ENCODE measurements around the gene IGF2R.

Gene IGF2R

DNA sequence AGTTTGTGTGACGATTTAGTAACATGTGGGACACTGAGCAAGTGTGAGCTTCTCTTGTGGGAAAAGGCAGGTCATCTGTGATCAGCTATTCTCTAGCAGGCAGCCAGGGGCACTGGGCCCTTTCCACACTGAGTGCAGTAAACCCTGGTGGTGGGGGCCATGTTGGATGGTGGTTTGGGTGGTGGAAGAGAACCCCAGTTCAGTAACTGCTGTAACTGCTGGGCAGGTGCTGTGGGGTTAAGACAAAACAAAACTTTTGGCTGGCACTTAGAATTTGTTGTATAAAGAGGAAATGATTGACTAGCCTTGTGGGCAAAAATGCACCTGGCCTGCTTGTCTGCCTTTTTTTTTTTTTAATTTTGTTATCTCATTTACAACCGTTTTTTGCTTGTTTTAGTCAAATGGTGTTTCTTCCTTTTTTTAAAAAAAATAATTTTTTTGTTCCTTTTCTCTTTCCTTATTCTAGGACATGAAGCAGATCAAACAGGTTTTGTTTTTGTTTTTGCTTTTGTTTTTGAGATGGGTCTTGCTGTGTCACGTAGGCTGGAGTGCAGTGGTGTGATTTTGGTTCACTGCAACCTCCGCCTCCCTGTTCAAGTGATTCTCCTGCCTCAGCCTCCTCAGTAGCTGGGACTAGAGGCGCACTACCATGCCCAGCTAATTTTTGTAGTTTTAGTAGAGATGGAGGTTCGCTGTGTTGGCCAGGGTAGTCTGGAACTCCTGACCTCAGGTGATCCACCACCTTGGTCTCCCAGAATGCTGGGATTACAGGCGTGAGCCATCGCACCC, 59.8 kb downstream of the IGF2R start:
- DNase-seq = no peak

DNA sequence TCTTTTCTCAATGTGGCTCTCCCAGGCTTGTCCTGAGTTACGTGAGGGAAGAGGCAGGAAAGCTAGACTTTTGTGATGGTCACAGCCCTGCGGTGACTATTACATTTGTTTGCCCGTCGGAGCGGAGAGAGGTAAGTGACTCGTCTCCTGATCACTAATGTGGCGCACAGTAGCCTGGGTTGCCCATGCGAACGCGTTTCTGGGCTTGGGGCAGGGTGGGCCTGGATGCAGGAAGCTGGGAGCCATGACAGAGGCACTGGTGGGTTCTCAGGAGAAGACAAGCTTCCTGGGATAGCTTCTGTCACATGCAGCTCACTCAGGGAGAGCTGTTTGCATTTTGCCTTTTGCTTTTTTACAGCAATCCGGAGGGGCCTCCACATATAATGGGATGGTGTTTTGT, 60.6 kb downstream of the IGF2R start:
- no peak for DNase-seq

DNA sequence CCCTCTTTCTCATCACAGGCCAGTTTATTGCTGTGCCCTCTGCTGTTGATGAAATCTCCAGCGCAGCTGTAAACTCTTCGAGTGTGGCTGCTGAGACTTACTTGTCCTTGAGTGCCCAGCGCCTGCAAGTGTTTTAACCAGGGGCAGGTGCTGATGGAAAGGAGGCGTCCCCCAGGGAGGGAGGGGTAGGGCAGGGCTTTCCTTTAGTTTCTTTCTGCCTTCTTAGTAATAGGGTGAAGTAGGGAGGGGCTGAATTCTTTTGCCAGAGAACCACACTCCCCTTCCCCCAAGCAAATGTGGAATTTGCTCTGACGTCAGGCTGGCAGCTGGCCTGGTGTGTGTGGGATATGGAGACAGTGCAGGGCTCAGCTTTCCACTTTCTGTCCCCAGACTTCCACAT, 61.2 kb downstream of the IGF2R start:
- DNase-seq = peak; percentile 97

DNA sequence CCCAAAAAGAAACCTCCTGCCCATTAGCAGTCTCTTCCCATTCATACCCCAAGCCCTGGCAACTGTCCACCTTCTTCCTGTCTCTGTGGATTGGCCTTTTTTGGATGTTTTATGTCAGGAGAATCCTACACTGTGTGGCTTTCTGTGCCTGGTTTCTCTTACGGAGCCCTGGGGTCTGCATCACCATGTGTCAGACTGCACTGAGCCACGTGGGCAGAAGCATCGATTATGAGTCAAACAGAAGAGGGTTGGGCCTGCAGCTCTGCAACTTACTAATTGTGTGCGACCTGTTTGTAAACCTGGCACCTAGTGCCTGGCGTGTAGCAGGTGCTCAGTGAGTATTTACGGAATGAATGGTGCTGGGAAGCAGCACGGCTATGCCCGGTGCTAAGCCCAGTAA, 62.6 kb downstream of the IGF2R start:
- DNase-seq = peak; percentile 32

DNA sequence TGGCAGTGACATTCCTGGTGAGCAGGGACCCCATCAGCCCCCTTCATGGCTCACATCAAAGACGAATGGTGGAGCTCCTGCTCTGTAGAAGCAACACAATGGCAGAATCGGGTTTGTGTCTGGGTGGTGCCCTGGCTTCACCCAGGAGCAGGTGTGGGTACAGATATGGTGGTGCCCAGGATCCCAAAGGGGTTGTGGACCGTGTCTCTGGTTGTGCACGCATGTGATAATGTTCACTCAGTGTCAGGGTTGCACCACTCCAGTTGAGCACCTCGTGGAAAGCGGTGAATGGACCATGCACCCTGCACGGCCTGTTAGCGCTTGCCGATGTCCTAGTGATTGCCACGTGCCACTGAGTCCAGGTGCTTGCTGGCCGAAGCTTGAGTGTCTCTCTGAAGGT, 63.0 kb downstream of the IGF2R start:
- DNase-seq = no peak

DNA sequence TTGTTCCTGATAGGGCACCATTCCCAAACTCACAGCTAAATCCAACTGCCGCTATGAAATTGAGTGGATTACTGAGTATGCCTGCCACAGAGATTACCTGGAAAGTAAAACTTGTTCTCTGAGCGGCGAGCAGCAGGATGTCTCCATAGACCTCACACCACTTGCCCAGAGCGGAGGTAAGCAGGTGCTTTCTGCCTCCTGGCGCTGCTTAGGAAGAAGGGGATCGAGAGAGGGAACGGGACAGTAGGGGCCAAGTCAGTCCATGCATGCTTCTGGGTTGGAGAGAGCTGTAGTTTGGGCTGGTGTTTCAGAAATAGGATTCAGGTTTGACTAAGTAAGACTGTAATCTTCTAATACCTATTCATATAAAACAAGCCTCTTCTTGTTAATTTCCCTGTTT, 63.7 kb downstream of the IGF2R start:
- DNase-seq = no peak

DNA sequence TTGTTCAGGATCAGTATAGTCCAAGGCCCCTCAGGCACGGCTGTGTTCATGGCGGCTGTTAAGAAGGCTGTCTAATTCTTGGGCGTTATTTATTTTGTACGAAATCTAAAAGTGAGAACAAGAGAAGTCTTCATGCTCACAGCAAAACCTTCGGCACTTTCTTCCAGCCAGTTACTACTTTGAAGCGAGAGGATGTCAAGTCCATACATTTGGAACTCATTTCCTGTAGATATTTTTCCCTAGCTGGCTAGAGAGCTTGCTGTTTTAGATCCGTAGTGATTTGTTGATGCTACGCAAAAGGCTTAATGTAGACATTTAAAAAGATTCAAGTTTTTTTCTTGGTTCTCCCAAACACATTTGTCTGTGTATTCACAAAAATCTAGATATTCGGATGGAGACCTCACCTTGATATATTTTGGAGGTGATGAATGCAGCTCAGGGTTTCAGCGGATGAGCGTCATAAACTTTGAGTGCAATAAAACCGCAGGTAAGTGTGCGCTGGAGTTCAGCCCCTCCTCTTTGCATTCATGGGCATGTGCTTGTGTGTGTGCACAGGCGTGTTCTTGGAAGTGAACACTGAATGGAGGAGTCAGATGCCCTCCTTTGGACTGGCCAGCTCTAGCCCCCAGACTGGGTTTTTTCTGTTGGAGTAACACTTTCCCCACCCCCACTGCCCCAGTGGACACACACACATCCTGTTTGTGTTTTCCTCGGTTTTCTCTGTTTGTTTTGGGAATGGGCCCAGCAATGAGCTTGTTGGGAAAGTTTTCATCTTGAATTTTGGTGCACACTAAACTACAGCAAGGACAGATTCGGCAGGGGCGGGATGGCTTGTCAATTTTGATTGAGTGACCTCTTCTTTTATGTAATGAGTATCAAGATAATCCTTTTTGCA, 65.4 kb downstream of the IGF2R start:
- DNase-seq = peak; percentile 18

DNA sequence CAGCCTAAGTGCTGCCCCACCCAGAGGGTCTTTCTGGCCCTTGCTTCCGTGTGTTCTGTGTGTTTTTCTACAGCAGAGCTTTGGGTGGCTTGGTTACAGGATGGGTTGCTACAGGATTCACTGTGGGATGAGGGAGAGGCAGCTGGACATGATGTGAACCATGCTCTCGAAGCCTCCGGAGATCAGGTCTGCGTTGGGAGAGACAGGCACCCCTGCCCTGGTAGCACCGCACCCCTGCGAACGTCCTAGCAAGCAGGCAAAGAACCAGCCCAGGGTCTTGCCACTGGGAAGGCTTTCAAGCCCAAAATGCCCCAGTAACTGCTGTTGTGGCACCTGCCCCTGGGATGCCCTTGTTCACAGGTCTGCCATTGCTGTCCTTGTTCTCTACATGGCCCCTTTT, 66.4 kb downstream of the IGF2R start:
- DNase-seq = no peak

DNA sequence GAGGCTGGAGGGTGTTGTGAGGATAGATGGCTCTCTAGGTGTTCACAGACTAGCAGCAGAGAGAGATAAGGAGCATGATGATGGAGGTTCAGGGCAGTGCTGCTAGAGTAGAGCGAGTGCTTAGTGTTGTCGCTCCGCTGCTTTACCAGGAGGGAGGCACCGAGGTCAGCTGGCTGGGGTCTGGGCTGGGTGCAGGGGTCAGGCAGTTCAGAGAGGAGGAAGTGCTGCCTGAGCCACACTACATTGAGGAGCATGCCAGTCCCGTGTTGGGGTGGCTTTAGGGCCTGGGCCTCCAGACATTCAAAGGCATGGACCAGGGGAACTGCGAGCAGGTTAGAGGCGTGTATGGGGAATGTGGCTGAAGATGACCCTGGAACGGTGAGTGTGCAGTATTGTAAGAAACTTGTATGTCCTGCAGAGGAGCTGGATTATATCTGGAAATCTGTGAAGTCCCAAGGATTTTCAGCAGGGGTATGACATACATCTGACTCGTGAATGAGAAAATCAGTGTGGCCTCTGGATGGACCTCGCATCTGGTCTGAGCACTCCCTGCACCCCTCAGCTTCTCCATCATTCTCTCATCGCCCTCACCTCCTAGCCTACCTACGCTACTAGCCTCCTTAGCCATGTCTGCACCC, 66.9 kb downstream of the IGF2R start:
- DNase-seq = no peak

DNA sequence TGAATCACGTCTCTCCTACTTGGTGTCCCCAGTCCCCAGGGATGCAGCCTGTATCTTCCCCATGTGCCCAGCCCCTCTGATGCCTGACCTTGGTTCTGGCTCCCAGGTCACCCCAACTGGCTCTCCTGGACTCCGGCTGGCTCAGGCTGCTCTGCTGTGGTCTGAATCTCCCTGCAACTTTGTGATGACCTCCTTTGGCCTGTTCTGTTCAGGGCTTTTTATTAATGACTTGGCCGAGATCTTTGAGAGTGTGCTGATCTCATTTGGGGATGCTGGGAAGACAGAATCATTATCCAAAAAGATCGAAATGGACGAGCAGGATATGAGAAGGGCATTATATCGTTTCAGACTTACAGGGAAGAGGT, 67.4 kb downstream of the IGF2R start:
- DNase-seq = no peak

DNA sequence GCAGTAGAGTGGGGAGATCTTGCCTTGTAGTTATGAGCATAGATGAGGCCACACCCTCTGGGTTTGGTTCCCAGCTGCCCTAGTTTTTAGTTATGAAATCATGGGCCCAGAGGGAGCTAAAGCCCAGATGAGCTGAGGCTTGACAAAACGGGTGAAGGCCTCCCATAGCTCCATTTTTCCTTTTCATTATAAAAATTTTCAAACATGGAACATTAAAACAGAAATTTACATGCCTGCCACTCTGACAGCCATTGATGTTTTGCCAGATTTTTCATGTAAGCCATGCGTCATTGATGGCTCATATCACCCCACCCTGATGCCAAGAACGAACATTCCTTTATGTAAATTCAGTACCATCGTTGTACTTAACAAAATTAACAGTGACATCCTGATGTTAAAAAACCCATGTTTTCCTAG, 67.9 kb downstream of the IGF2R start:
- peak; percentile 82 for DNase-seq

DNA sequence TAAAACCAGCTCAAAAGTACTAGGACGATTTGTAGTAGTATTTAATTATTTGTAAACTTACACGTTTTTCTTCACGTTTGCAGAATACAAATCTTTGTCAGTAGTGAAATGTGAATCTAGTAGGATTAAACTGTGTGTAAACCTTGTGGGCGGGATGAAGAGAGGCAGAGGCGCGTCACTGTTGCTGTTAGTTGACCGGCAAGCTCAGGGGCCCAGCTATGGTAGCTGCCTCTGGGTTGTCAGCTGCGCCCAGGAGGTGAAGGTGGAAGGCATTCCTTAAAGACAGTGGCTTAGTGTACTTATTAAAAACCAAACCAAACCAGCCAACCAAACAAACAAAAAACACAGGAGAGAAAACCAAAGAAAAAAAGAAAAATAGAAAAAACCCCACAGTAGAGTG, 69.6 kb downstream of the IGF2R start:
- no peak for DNase-seq

DNA sequence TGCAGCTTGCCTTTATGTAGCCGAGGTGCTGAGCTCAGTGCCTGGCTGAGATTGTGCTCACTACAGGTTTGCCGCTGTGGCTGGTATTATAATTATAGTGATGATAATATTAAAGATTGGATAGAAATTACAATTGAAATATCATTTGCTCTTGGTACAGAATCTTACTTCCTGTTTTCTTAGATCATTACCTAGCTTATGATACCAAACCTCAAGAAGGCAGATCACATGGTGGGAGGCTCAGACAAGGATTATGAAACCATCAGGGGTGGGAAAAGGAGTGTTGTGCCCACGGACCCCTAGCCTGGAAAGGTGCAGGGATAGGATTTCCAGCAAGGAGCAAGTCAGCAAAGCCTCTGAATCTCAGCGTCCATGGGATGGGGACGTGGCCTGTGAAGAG, 70.6 kb downstream of the IGF2R start:
- DNase-seq = no peak

DNA sequence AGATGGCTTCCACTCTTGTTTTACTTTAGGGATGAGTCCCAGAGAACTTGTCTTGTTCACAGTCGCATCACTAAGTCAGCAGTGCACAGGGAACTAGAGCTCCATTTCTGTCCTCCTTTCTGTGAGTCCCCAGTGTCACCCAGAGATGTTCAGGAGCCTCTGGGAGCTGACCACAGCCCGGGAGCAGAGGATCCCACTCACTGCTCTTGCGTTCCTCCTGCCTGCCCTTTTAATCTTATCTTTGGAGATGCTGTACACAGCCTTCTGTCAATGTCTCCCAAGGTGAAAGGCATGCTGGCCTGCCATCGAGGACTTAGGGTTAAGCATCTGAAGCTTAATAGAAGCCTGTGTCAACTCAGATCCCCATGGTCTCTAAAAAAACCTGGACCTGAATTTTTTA, 71.2 kb downstream of the IGF2R start:
- no peak for DNase-seq

DNA sequence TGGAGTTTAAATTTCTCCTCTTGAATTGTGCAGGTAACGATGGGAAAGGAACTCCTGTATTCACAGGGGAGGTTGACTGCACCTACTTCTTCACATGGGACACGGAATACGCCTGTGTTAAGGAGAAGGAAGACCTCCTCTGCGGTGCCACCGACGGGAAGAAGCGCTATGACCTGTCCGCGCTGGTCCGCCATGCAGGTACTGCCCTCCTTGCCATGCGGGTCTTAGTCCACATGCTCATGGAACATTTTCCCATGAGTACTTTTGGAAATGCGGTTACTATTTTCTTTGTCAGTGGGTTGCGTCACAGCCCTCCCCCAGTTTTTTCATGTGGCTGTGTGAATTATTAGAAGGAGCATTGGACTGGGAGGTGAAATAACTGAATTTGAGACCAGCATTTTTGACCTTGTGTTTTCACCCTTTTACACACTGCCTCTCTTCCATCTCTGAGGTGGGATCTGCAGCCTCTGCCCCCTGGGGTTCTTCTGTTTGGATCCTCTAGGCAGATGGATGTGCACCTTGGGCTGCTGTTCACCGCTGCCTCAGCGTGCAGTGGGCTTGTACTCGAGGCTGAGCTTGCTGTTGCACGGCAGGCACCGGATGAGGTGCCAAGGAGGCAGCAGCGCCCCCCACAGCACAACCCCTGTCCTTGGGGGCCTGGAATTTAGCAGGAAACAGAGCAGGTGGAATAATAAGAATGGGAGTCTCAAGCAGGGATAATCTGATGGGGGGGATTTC, 71.8 kb downstream of the IGF2R start:
- DNase-seq = no peak

DNA sequence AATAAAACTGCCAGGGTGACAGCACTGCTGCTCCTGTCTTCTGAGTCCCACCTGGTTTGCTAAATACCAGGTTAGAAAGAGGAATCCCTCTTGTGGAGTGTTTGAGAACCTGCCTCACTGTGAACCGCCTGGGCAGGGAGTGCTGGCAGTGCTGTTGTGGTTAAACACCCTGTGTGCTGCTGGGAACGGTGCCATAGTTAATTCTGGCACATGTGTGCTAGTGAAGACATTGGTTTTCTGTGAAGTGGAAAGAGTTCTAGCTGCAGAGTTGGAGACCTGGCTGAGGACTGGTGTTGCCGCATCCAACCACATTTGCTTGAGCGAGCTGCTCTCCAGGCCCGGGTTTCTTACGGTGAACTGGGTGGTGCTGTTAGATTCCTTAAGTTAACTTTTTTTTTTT, 72.7 kb downstream of the IGF2R start:
- peak; percentile 72 for DNase-seq

DNA sequence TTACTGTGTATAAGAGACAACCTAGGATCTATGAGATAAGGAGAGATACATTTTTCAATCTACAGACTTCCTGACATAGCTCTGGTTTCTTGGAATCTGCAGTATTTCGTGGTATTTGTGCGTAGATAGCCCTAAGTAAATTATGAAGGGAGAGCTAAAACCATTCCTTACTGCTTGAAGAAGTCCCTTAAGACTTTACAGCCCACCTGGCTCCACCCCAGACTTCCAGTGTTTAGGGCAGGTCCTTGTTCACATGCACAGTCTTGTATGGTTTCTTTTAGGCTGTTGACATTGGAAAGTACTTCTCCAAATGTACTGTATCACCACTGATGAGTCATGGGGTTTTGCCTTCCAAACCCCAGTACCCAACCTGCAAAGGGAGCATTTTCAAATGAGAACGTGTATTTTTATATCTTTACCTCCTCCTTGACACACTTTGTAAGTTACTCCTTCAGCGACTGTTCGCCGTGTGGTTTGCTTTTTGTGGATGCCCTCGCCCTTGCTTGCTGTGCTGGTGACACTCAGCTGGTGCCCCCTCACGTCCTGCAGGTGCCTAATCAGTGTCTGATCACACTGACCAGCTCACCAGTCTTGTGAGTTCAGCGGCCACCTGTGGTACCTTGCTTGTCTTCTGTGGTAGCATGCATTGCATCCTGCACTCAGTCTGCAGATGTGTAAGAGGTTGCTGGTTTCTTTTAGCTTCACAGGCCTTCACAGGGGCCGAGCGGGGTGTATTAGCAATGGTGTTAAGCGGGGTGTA, 73.3 kb downstream of the IGF2R start:
- DNase-seq = peak; percentile 62

DNA sequence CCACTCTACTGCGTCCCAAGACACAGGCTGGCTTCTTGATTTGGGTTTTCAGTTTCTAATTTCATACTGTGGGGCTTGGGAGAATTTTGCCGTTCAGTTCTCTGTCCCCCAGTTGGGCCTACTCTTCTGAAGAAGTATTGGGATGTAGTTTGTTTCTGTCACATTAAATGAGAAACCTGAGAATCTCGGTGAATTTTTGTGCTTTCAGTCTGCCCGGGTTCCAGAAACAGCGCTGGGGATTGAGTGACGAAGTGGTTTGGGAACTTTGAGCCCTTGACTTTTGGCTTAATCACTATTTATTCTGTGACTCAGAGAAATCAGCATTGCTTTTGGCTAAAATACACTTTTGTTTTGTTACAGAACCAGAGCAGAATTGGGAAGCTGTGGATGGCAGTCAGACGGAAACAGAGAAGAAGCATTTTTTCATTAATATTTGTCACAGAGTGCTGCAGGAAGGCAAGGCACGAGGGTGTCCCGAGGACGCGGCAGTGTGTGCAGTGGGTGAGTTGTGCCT, 74.0 kb downstream of the IGF2R start:
- peak; percentile 83 for DNase-seq

DNA sequence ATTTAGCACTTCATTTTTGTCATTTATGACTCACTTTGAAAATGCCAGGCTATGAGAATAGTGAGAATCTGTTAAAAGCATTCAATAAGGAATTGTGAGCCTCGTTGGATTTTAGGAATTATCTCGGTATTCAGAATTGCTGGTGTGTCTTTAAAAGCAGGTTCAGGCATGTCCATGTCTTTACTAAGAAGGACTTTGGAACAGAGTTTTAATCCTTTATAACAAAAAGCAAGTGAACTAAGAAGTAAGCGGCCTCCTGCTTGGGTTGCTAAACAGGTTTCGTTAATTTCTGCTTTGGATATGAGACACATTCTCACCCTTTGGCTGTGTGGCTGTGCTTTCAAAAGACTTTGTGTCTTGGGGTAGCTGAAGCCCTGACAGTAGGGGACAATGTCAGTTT, 74.9 kb downstream of the IGF2R start:
- no peak for DNase-seq

DNA sequence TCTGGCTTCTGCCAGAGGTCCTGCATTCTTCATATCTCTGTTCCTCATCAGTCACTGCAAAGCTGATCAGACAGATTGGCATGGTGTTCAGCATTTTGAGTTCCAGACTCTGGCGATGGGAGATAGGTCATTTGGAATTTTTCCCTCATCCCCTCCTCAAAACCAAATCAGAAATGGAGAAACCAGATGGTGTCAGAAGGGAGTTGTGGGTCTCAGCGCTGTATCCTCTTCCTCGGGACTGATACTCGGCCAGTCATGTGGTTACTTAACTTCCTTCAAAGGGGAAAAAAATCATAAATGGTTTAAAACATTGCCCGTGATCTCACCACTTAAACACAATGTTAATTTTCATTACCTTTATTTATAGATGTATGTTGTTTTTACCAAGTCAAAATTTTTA, 75.8 kb downstream of the IGF2R start:
- DNase-seq = no peak

DNA sequence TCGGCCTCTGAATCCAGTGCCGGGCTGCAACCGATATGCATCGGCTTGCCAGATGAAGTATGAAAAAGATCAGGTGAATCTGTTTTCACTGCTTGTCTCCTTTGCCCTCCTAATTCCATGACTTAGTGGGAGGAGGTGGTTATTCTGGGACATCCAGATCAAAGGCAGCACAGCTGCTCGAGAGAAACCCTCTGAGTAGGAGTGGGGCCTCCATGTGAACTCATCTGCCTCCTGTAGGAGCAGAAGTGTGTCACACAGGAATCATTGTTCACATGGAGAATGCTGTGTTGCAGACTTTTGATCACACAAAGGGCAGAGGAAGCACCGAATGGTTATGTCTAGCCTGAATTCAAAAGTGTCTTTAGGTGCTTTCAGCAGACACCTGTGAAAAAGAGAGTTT, 79.6 kb downstream of the IGF2R start:
- no peak for DNase-seq

DNA sequence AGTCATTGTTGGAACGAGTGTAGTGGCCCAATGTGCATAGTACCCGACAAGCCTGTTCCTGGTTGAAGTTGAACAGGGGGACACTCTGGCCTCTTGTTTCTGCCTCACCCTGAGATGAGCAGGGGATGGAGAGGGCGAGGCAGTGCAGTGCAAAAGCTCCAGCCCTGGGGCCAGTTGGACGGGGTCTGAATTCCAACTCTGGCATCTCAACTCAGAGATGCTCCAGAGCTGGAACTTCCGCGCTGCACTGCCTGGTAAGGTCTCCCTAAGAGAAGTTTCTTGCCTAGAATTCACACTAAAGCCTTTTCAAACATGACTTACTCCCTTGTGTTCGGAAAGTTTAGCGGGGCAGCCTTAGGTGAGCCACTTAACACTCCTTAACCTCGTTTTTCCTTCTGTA, 80.5 kb downstream of the IGF2R start:
- DNase-seq = no peak
